GM21737 (cell line): ENCODE measurements around the gene CEMIP.

Experiments
- ATAC-seq: cut with Tn5 transposase; IDR thresholded peaks from one replicate; pipeline ENCODE4 v1.9.1; 2021; ENCODE audit warnings: mild to moderate bottlenecking, moderate library complexity; ENCODE audit not compliant: unreplicated experiment

CEMIP gene

DNA sequence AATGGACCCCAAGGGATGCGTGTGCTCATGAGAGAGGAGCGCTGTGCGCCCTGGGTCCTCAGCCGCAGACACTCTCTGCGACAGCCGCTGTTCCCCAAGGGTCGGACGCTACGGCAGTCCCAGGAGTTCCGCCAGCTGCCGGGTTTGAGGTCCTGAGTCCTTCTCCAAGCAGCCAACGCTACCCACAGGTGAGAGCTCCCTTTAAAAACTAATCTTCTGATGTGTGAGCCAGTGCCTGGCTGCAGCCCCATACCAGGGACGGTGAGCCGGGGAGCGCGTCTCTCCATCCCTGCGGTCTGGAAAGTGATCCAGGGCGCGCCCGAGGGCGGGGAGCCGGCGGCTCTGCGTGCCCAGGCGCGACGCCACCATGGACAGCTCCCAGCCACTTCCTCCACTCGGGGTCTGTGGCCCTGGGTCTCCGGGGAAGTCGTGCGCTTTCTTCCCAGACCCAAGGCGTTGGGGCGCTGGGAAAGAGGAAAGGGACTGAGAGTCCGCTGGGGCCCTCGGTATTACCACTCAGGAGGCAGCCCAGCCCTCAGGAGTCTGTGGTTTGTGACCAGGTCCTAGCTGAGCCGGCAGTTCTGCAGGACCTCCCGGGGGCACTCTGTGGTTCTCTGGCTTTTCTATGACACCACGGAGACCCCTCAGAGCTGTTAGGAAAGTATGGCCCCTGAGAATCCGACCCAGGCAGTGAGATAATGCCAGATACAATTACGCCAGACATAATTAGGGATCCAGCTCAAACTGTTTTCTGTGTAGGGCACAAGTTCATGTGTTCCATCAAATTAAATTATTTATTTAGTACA lies 1.4 kb downstream of the CEMIP start:
- no peak for ATAC-seq

DNA sequence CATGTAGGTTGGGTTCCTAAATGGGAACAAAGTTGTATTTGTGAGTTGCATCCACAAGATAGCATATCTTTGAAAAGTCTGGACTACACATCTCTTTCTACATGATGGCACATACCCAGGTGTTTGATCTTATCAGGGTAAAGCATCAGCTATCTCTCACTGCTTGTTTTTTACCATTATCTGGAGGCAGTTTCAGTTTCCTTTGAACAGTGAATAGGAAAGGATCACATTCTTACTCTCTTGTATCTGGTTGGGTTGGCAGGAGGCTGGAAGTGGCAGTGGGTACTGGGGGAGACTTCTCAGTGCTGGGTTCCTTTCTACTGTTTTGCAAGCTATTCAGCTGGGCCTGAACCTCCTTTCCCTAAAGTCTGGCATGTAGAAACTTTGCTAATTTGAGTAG lies 4.1 kb downstream of the CEMIP start:
- ATAC-seq, result no peak

DNA sequence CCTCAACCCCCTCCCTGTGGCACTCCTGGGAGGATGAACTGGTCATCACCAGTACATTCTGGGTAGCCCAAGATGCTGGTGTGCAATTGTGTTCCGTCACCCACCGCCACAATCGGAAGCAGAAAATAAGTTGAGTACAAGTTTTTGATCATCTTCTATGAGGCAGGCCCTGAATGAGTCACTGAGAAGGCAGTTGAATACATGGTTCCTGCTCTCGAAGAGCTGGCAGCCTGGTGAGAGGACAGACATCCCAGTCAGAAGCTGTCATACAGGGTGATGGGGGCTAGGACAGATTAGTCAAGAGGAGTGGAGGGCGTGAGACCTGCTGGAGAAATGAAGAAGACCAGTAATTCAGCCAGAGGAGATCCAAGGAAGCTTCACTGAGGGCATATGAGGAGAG lies 6.2 kb downstream of the CEMIP start:
- no peak for ATAC-seq

DNA sequence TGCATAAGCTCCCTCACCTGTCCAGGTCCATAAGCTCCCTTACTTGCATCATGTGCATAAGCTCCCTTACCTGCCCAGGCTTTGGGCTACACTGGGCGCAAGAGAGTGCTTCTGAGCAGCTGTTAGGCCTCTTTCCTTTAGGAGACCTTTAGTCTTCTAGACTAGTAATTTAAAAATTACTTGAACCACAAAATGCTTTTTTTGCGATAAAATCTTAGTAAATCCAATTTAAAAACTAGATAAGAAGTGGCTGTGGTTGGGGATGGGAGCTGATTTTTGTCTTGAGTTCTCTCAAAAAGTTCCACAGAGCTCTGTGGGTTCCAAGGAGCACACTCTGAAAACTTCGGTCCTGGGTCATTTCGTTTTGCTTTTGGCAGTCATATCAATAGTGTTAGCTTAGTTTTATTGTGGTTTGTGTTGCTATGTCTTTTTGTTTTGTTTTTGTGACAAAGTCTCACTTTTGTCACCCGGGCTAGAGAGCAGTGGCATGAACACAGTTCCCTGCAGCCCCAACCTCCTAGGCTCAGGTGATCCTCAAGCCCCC lies 6.7 kb downstream of the CEMIP start:
- no peak for ATAC-seq

DNA sequence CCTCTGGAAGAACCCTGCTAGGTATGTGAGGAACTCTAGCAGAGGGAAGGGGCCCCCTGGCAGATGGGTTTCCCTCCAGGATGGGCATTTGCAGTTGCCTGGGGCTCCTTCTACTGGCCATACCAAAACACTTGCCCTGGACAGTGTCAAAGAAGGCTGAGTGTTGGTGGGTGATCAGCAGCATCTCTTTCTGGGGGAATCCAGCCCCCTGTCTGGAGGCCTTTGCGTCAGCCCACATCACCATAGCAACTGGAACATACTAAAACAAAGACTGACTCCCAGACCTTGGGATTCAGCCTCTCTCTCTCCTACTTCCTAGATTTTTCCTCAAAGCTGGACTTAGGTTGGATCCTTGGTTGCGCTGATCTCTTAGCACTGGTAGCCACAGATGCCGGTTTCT lies 8.1 kb downstream of the CEMIP start:
- ATAC-seq, result no peak

DNA sequence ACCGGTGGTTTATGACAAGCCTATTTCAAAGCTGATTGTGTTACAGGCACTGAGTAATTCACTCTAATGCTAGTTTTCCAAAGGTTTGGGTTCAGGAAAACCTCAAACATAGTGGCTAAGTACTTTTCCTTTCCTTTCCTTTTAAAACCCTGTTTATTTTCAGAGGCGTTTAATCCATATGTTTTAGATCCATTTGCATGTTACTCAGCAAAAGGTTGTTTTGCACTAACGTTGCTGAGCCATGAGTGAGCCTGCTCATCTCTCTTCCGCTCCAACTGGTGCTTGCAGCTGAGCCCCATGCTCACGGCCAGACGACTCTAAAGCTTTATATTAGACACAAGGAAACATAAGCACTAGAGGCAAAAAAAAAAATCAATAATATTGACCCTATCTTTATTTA lies 9.4 kb downstream of the CEMIP start:
- ATAC-seq, result no peak

DNA sequence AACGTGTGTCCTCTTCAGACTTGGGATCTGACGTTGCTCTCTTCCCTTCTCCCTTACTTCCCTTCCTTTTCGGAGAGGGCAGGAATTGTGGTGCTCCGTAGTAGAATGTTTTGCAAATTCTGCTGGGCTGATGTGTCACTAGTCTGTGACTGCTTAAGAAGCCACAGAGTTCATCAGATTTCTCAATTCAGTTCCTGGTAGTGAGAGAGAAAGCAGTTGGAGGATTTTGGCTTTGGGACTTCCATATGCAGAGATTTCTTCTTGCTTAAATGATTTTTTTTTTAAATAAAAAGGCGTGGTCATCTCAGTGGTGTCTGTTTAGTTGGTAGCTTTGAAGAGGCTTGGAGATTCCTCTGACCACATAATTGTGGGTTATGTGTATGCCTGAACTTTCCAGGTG lies 10.1 kb downstream of the CEMIP start:
- no peak for ATAC-seq

DNA sequence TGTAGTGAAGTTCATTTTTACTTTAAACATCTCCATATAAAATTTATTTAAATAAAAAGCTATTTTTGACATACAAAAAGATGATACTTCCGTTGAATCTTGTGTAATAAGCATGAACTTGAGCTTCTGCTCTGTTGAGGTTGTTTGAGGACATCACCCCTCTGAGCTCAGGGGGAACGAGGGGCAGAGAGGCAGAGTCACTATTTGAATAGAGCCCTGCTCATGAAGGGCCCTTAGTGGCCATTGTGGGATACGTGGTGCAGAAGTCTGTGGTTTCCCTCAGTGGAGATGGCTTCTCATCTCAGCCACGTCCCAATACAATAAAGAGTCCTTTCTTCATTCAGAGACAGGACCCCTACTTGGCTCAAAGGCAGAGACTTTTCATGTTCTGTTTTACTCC lies 10.6 kb downstream of the CEMIP start:
- ATAC-seq, result no peak

DNA sequence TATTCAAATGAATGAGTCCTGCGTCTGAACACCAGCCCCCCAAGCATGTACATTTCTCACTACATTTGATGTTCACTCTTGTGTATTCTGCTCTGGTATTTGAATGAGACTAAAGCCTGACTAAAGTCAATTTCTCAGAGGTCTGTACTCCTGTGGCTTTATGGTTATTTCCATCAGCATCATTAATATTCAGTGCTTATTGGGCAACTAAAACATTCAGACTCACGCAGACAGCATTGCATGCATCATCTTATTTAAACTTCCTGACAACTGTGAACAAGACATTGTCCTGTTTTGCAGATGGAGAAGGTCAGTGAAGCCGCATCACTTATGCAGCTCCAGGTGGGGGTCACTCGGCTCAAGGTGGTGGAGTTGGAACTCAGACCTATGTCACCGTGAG lies 11.1 kb downstream of the CEMIP start:
- no peak for ATAC-seq

DNA sequence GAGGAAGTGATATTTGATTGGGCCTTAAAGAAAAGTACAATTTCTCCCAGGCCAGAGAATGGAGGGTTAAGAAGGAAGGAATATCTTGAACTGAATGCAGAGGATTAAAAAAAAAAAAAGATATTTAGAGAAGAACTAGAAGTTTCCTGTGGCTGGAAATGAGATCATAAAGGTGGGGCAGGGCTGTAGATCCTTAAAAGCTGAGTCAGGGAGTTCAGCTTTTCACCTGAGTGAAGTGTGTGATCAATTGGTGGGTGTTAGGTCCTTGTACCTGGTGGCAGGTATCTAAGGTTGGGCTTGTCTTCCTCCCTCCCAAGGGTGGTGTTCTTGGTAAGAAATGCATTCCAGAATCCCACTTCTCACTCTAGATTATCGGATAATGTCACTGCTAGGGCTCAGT lies 11.8 kb downstream of the CEMIP start:
- ATAC-seq, result no peak

DNA sequence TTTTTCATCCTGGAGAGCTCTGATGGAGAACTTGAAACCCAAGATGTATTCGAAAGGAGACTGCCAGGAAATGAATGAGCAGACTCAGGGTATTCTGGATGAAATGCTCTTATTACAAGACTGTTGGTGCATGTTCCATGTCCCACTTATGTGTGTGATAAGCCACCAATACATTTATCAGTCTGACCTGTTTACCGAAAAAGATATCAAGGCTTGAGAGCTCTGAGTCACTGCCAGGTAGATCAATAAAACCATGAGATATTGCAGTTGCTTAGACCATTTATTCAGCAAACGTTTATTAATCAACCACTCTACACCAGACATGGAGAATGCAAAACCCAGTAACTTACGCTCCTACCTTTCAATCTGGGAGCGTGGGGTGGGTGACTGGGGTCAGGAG lies 17.2 kb downstream of the CEMIP start:
- no peak for ATAC-seq

DNA sequence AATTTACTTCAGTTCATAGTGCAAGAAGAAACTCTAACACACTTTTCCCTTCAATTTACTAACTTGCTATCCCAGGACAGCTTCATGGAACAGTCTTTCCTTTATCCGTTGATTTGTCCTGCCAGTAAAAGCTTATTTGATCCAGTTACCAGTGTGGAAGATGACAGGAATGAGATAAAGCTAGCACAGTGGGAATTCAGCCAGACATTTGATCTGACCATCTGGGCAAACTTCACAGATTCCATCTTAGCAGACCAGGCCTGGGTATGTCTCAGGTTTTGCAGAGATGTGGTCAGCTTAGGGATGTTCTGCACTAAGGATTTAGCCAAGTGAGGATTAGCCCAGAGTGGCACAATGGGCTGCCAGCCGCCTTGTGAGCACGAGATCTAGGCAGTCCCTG lies 19.7 kb downstream of the CEMIP start:
- ATAC-seq, result no peak

DNA sequence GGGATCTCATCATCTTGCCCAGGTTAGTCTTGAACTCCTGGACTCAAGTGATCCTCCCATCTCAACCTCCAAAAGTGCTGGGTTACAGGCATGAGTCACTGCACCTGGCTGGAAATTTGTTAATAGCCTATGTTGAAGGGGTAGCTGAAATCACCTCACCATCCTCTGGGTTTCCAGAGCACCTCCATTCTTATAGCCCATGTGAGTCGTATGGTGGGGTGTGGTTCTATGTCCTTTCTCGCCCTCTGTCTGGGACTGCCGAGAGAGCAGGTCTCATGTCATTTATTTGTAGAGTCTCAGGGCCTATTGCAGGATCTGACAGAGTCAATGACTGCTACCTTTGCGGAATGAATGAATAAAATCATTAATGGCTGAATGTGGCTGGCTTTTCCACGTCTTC lies 20.9 kb downstream of the CEMIP start:
- no peak for ATAC-seq

DNA sequence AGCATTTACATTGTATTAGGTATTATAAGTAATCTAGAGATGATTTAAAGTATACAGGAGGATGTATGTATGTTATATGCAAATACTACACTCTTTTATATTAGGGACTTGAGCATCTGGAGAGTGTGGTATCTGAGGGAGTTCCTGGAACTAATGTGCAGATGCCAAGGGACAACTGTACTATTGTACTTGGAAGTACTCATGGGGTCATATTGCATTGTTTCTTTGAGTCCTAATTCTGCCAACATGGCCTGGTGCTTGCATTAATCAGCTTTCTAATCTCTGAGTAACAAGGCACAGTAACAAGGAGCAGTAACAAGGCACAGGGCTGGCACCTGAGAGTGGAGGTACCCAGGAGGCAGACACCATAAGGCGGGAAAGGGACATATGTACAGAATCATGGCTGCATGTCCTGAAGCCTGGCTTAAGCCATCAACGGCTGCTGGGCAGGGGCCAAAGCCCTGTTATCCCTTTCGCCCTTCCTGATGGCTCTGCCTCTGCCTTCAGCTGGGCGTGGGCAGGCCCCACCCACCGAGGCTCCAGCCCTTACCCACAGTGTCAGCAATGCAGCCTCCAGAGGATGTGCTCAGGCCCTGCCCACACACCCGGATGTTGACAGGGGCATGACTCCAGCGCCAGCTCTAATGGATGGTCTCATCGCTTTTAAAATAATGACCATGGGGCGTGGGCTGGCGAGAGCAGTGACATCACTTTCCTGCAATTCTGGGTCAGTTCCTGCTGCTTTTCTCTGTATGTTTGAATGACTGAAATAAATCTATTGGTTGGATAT lies 22.9 kb downstream of the CEMIP start:
- ATAC-seq, result no peak

DNA sequence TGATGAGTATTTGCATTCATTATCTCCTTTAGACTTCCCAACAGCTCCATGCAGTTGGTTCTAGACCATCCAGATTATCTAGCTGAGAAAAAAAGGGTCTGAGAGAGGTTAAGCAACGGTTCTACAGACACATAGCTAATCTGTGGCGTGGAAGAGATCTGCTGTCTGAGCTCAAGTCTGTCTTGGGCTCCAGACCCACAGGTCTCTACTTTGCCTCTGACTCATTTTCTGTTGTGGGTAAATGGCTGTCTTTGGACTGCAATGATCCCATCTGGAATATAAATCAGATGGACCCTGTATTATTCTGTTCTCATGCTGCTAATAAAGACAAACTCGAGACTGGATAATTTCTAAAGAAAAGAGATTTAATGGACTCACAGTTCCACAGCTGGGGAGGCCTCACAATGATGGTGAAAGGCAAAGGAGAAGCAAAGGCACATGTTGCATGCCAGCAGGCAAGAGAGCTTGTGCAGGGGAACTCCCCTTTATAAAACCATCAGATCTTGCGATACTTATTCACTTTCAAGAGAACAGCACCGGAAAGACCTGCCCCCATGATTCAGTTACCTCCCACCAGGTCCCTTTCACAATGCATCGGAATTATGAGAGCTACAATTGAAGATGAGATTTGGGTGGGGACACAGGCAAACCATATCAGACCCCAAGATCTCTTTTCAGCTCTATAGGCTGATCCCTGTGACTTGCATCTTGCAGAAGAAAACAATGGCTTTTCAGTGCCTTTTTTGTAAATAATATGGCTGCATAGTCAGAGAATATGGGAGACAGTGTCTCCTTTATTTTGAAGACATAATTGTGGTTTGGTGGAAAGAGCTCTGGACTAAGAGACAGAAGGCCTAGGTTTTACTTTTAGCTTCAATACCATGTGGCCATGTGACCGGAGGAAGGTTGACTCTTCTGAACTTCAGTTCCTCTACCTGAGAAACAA lies 24.7 kb downstream of the CEMIP start:
- ATAC-seq, result no peak

DNA sequence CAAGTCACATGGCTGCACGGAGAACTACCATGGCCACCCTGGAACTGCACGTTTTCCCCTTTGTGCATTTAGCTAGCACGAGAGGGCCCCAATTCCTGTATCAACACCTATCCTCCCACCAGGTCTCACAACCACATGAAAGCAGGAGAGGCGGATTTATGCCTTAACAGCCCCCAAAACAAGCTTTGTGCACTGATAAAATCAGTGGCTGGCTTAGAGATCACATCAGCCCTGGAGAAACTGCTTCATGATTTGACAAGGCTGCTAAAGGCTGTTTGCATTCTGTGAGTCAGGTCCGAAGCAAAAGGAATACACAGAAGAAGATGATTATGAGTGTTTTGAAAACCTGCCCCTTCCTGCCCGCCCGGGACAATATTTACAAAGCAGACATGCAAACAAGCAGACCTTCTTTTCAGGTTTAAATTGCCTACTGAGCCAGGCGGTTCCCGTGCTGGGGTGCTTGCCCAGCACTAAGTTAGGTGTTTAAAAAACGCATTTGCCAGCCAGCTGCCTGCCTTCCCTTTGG lies 25.9 kb downstream of the CEMIP start:
- no peak for ATAC-seq

DNA sequence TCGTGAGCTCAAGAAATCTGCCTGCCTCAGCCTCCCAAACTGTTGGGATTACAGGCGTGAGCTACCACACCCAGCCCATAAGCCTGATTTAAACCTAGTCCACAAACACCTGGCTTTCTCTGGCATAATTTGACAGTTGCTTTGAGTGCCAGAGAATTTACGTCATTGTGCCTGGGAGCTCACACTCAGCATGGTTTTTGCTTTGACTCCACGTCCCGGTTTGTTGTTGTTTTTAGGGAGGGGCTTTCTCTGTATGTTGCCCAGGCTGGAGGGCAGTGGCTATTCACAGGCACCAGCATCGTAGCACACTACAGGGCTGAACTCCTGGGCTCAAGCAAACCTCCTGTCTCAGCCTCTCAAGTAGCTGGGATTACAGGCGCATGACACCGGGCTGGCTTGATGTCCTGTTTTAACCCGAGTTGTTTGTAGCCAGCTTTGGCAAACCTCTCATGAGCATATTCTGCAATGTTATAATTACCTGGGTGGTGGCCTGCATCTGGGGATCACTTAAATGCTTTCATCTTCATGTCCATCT lies 32.7 kb downstream of the CEMIP start:
- ATAC-seq, result no peak

DNA sequence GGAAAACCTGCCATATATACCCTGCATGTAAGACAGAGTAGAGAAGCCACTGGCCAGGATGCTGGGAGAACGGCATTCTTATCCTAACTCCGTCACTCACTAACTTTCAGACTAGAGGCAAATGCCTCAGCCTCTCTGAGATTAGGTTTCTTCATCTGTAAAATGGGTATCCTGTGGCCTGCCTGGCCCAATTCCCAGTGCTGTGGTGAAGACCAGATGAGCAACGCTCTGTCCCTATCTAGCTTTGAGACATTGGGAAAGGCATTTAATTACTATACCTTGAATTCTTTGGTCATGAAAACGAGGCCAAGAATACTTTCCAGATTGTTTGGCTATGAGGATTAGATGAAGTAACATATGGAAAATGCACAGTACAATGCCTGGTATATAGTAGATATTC lies 35.9 kb downstream of the CEMIP start:
- ATAC-seq, result no peak

DNA sequence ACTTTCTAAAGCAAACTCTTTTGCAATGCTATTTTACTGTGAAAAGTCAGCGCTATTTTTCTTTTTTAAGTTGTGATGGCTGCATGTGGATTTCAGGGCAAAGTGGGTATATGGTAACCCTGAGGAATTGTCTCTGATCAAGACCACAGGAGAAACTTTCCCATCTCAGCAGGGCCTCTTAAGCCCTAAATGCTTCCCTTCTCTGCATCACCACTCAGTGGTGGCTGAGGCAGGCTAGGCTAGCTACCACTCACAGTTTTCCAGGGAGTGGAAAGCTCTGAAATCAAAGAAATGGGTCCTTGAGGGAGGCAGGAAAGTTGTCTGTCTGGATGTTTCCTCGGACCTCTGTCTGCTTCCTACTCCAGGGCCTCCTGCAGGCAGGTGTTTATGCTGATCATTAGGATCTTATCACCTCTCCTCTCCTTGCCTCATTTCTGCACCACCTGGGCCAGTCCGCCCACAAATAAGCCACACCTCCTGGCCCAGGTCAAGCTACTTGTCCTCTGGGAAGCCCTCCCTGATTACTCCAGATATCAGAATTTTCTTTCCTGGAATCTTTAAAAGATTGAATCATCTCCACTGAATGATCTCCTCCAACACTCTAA lies 37.0 kb downstream of the CEMIP start:
- ATAC-seq, result no peak

DNA sequence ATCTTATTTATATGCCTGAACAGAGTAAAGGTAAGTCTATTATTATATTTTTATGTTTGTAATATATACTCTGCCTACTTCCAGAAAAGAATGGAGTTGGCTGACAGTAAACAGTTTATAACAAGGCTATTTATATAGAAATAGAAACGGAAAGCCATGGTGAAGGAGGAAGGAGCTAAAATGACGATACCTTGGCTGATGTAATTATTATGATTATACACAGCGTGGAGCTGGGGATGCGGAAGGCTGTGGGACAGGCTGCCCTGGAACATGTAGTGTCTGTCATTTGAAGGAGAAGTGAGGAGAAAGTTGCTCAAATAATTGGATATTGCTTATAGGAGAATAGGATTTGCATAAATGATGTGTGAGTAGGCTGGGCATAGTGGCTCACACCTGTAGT lies 37.8 kb downstream of the CEMIP start:
- ATAC-seq, result no peak
